ENCODE results near the gene WWOX. TPM values are rescaled to one million over a fixed set of nuclear protein-coding genes. Genes with fewer than 3 reads are reported as not detected.

WWOX gene
- total RNA-seq, 1 donor from 2014 or later: 8.9 TPM

- Histone ChIP-seq H3K4me1 (peaks cover 10% of the 10 kb centered on the region), H3K27ac (replicated peaks) (no peak overlapping the region), H3K9me3 (replicated peaks) (no peaks in the 10 kb centered on the region), H3K36me3 (no peaks in the 10 kb centered on the region), H3K4me3 (no peak overlapping the region), H3K27me3 (ENCODE audit: low read depth) (no peaks in the 10 kb centered on the region)
- intact Hi-C loops (cut with micrococcal nuclease): no loop called here
- no peak for DNase-seq
- TF ChIP-seq CTCF (IDR thresholded peaks at IDR 0.05; ENCODE audit: borderline replicate concordance): no peak
These were observed 675.7 kb downstream of the WWOX start for GRCh38 chr16:78775161-78775561.

- no peaks in the 10 kb centered on the region for H3K36me3 ChIP-seq
- DNase-seq: no peak
- no peaks in the 10 kb centered on the region for H3K4me1 ChIP-seq
- no peaks in the 10 kb centered on the region for H3K27me3 ChIP-seq (ENCODE audit: low read depth)
- intact Hi-C loops (cut with micrococcal nuclease): no loop called here
- TF ChIP-seq CTCF (IDR thresholded peaks at IDR 0.05; ENCODE audit: borderline replicate concordance): no peak
- no peak overlapping the region for H3K4me3 ChIP-seq
- no peaks in the 10 kb centered on the region for H3K9me3 ChIP-seq (replicated peaks)
- no peak overlapping the region for H3K27ac ChIP-seq (replicated peaks)
These were observed 678.9 kb downstream of the WWOX start for GRCh38 chr16:78778101-78779004.

GRCh38 chr16:78780808-78781207, 681.4 kb downstream of the WWOX start:
- Histone ChIP-seq H3K36me3 (no peaks in the 10 kb centered on the region), H3K9me3 (replicated peaks) (no peaks in the 10 kb centered on the region), H3K27ac (replicated peaks) (no peak overlapping the region), H3K4me1 (no peaks in the 10 kb centered on the region), H3K4me3 (no peak overlapping the region), H3K27me3 (ENCODE audit: low read depth) (no peaks in the 10 kb centered on the region)
- no peak for DNase-seq
- TF ChIP-seq CTCF (IDR thresholded peaks at IDR 0.05; ENCODE audit: borderline replicate concordance): no peak
- intact Hi-C loops (cut with micrococcal nuclease): no loop called here

- no peaks in the 10 kb centered on the region for H3K4me1 ChIP-seq
- H3K27me3 ChIP-seq (ENCODE audit: low read depth): no peaks in the 10 kb centered on the region
- H3K36me3 ChIP-seq: no peaks in the 10 kb centered on the region
- TF ChIP-seq CTCF (IDR thresholded peaks at IDR 0.05; ENCODE audit: borderline replicate concordance): no peak
- DNase-seq: no peak
- no peak overlapping the region for H3K27ac ChIP-seq (replicated peaks)
- H3K4me3 ChIP-seq: no peak overlapping the region
- no peaks in the 10 kb centered on the region for H3K9me3 ChIP-seq (replicated peaks)
- intact Hi-C loops (cut with micrococcal nuclease): no loop called here
These were observed 683.1 kb downstream of the WWOX start for GRCh38 chr16:78782572-78782971.

- no peak for TF ChIP-seq CTCF (IDR thresholded peaks at IDR 0.05; ENCODE audit: borderline replicate concordance)
- Histone ChIP-seq H3K36me3 (no peaks in the 10 kb centered on the region), H3K4me3 (no peak overlapping the region), H3K4me1 (no peaks in the 10 kb centered on the region), H3K27me3 (ENCODE audit: low read depth) (no peaks in the 10 kb centered on the region), H3K9me3 (replicated peaks) (no peaks in the 10 kb centered on the region), H3K27ac (replicated peaks) (no peak overlapping the region)
- DNase-seq: no peak
- intact Hi-C loops (cut with micrococcal nuclease): no loop called here
These were observed 684.2 kb downstream of the WWOX start for GRCh38 chr16:78783570-78784079.

All from left ventricle myocardium inferior (tissue), 1 donor.